KMS-11 (cell line): ENCODE data around the gene SPACDR.
A peak's percentile ranks its signal among the peaks of the same experiment; 100 is the strongest.

ENCODE experiments used
- H2AFZ ChIP-seq: fragments of 200-600 bp; sonication (generic); 2 replicates; pipeline ENCODE4 v1.6.1; 2016; ENCODE audit warnings: antibody characterized with exemption, mixed run types, low read depth
- H3K27ac ChIP-seq: fragments of 200-600 bp; sonication (generic); 2 replicates; pipeline ENCODE4 v1.6.1; 2016; ENCODE audit warnings: mild to moderate bottlenecking, mixed run types
- H3K27me3 ChIP-seq: fragments of 200-600 bp; sonication (generic); 2 replicates; pipeline ENCODE4 v1.6.1; 2017; ENCODE audit warnings: mild to moderate bottlenecking, low read depth, mixed run types, moderate library complexity; ENCODE audit not compliant: insufficient read depth
- H3K36me3 ChIP-seq: fragments of 200-600 bp; sonication (generic); 2 replicates; pipeline ENCODE4 v1.6.1; 2017; ENCODE audit warnings: mild to moderate bottlenecking, mixed run types; ENCODE audit not compliant: insufficient read depth
- H3K4me1 ChIP-seq: fragments of 200-600 bp; sonication (generic); 2 replicates; pipeline ENCODE4 v1.6.1; 2016; ENCODE audit warnings: mild to moderate bottlenecking, low read depth, mixed run types; ENCODE audit not compliant: poor library complexity, severe bottlenecking
- H3K4me2 ChIP-seq: fragments of 200-600 bp; sonication (generic); 2 replicates; pipeline ENCODE4 v1.7.0; 2016; ENCODE audit warnings: mild to moderate bottlenecking, mixed run types
- H3K4me3 ChIP-seq: fragments of 200-600 bp; sonication (generic); IDR thresholded peaks from 2 replicates; pipeline ENCODE4 v1.6.1; 2017; ENCODE audit warnings: low read depth, low read length, mixed read lengths; ENCODE audit not compliant: insufficient read depth
- H3K79me2 ChIP-seq: fragments of 200-600 bp; sonication (generic); 2 replicates; pipeline ENCODE4 v1.6.1; 2016; ENCODE audit warnings: low read depth, mixed run types; ENCODE audit not compliant: insufficient read depth
- H3K9ac ChIP-seq: fragments of 200-600 bp; sonication (generic); 2 replicates; pipeline ENCODE4 v1.6.1; 2016; ENCODE audit warnings: mild to moderate bottlenecking, mixed run types
- H4K20me1 ChIP-seq: fragments of 200-600 bp; sonication (generic); 2 replicates; pipeline ENCODE4 v1.6.1; 2016; ENCODE audit warnings: mild to moderate bottlenecking, mixed run types; ENCODE audit not compliant: insufficient read depth
- TF ChIP-seq, protein P1 (sequence below): fragments of 200-600 bp; sonication (generic); conservative IDR thresholded peaks from 2 replicates; pipeline ENCODE4 v1.6.1; 2017; ENCODE audit warnings: low read depth, mild to moderate bottlenecking, antibody characterized with exemption, low read length, moderate library complexity, mixed read lengths

The SPACDR gene

DNA sequence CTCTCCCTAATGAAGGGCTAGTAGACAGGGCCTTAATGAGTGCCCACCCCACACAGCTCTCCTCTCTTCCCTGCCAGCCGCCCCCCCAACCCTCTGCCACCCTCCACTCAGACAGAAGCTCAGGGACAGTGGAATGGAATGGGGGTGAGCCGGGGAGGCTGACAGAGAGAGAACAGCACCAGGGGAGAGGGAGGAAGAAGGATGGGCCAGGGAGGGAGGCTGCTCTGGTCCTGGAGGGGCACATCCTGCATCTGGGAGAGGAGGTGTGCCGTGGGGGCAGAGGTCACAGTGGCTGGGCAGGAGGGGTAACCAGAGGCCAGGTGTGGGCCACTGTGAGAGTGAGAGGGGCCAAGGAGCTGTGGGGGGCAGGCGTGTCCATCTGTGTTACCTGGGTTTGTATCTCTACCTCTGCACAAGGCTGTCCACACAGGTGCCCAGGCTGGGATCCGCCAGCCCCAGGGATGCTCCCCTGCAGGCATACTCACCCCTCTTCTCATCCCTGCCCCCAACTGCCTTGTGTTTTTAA lies 22.1 kb upstream of the SPACDR start:
- Histone ChIP-seq H4K20me1 (no peaks in the 10 kb centered on the region), H3K27ac (no peak overlapping the region), H2AFZ (no peak overlapping the region), H3K4me1 (peaks cover 21% of the 10 kb centered on the region), H3K36me3 (no peaks in the 10 kb centered on the region), H3K4me2 (no peak overlapping the region), H3K4me3 (no peak overlapping the region), H3K79me2 (no peaks in the 10 kb centered on the region), H3K27me3 (peaks cover 4% of the 10 kb centered on the region; the same call in 1 of the 2 replicates), H3K9ac (no peak overlapping the region)
- TF ChIP-seq, protein P1, sequence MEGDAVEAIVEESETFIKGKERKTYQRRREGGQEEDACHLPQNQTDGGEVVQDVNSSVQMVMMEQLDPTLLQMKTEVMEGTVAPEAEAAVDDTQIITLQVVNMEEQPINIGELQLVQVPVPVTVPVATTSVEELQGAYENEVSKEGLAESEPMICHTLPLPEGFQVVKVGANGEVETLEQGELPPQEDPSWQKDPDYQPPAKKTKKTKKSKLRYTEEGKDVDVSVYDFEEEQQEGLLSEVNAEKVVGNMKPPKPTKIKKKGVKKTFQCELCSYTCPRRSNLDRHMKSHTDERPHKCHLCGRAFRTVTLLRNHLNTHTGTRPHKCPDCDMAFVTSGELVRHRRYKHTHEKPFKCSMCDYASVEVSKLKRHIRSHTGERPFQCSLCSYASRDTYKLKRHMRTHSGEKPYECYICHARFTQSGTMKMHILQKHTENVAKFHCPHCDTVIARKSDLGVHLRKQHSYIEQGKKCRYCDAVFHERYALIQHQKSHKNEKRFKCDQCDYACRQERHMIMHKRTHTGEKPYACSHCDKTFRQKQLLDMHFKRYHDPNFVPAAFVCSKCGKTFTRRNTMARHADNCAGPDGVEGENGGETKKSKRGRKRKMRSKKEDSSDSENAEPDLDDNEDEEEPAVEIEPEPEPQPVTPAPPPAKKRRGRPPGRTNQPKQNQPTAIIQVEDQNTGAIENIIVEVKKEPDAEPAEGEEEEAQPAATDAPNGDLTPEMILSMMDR = no peak

DNA sequence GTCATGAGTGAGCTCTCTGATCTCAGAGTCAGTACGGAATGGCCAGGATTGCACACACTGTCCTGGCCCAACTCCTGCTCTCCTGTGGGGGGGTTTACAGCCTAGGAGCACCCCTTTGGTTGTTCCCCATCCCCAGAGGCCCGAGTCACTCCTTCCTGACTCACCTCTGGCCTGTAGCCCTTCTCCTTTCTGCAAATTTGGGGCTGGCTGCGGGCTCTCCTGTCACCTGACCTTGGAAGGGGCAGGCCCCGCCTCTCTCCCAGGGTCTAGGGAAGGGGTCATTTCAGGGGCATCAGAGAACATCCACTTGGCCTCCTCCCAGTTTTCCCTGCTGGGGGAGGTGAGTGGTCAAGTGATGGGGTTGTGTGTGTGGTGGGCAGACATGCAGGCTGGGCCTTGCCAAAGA lies 21.4 kb upstream of the SPACDR start:
- Histone ChIP-seq H3K4me2 (no peak overlapping the region), H3K9ac (no peak overlapping the region), H4K20me1 (no peaks in the 10 kb centered on the region), H3K36me3 (no peaks in the 10 kb centered on the region), H3K4me3 (no peak overlapping the region), H3K27me3 (peaks cover 4% of the 10 kb centered on the region; the same call in 1 of the 2 replicates), H2AFZ (no peak overlapping the region), H3K4me1 (peaks cover 21% of the 10 kb centered on the region), H3K27ac (no peak overlapping the region), H3K79me2 (no peaks in the 10 kb centered on the region)
- TF ChIP-seq, protein P1 = no peak

DNA sequence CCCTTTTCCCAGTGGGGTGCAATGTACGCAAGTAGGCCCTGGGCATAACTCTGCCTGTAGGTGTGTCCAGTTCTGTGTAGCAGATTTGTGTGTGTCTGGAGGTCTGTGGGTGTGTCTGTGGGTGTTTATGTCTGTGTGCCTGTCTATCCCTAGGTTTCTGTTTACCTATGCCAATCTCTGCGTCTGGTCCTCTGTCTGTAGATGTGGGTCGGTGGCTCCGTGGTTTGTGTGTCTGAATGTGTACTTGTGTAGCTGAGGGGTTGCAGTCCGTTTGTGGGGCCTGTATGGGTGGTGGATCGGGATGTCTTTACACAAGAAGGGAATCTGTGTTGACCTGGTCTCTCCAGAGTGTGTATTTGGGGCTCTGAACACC lies 20.6 kb upstream of the SPACDR start:
- Histone ChIP-seq H3K36me3 (no peaks in the 10 kb centered on the region), H3K79me2 (no peaks in the 10 kb centered on the region), H3K27ac (no peak overlapping the region), H3K4me3 (no peak overlapping the region), H3K9ac (no peak overlapping the region), H3K4me2 (no peak overlapping the region), H4K20me1 (no peaks in the 10 kb centered on the region), H3K4me1 (peaks cover 20% of the 10 kb centered on the region), H2AFZ (no peak overlapping the region), H3K27me3 (peaks cover 4% of the 10 kb centered on the region; the same call in 1 of the 2 replicates)
- TF ChIP-seq, protein P1 = no peak

DNA sequence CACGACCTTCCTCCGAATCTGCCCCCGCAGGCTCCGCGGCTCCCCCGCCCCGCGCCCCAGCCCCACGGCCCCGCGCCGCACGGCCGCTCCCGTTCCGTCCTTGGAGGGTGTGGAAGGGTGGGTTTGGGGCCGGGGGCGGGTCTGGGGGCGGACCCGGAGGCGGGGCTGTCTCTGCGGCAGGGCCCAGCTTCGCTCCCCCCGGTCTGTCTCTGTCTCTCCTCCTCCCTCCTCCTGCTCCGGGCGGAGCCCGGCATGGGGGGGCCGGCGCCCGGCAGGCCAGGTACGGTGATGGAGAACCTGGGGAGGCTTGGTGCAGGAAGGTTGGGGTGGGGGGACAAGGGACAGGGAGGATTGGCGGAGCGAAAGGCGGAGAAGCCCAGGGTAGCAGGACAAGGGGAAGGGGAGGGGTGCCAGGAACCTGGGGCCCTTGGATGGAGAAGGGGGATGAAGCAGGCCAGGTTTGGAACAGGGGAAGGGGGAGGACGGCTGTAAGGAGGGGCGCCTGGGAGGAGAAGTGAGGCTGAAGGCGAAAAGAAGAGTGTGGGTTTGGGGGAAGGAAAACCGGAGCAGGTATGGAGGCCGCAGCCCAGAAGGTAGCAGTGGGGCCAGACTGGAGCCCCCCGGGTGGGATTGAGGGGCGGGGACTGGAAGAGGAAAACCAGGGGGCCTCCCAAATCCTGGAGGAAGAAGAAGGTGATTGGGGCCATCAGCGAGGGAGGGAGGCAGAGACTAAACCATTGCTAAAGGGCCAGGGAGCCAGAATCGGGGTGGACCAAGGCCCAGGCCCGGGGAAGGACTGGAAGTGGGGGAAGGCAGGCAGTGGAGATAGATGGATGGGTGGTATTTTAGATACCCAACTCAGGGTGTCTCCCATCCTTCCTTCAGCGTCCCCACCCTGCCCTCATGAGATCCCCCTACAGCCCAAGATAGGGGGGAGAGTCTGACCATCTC lies 19.9 kb upstream of the SPACDR start, which contains the start of gene NYAP1:
NYAP1 (plus strand) TSS at position 206 of the 951 bp plus-strand sequence. CDS start 1,385 bp downstream, outside the sequence.
- TF ChIP-seq, protein P1 = no peak
- H3K27ac ChIP-seq = no peak within 1 kb of the TSS
- H2AFZ ChIP-seq = peak within 1 kb of the TSS; percentile 89

More for the DNA sequence above, 19.9 kb upstream of the SPACDR start, which contains the start of gene NYAP1:
- Histone ChIP-seq H3K36me3 (no peaks in the 10 kb centered on the region), H3K4me1 (peaks cover 19% of the 10 kb centered on the region), H3K4me2 (peak within 1 kb of the TSS; percentile 77), H3K9ac (no peak within 1 kb of the TSS), H3K4me3 (no peak within 1 kb of the TSS), H4K20me1 (no peaks in the 10 kb centered on the region), H3K27me3 (peaks cover 4% of the 10 kb centered on the region; the same call in 1 of the 2 replicates), H3K79me2 (no peaks in the 10 kb centered on the region)
